HG03469 (cell line): ENCODE results near the gene HSD3B1.
"Not testable (repeated sequence)": the region's sequence is repeated elsewhere in the genome, so short reads cannot be mapped to it uniquely, and the experiment has no call there.

Experiments
- ATAC-seq: cut with Tn5 transposase; IDR thresholded peaks from one replicate; pipeline ENCODE4 v1.9.1; 2021; ENCODE audit warnings: mild to moderate bottlenecking, moderate library complexity, moderate number of reproducible peaks; ENCODE audit not compliant: unreplicated experiment

HSD3B1 gene

GRCh38 chr1:119489201-119489600 lies 17.8 kb upstream of the HSD3B1 start:
- no peak for ATAC-seq

- ATAC-seq = no peak
Measured at GRCh38 chr1:119490925-119491324, 16.1 kb upstream of the HSD3B1 start.

GRCh38 chr1:119492763-119493162 lies 14.2 kb upstream of the HSD3B1 start:
- no peak for ATAC-seq

GRCh38 chr1:119504831-119505230 lies 2.2 kb upstream of the HSD3B1 start:
- no peak for ATAC-seq

GRCh38 chr1:119510046-119510445 lies 3.0 kb downstream of the HSD3B1 start:
- no peak for ATAC-seq

- ATAC-seq = no peak
Measured at GRCh38 chr1:119515221-119515620, 8.2 kb downstream of the HSD3B1 start.

- ATAC-seq = no peak
Measured at GRCh38 chr1:119516247-119516646, 9.2 kb downstream of the HSD3B1 start.

GRCh38 chr1:119516680-119517079 lies 9.7 kb downstream of the HSD3B1 start:
- ATAC-seq = no peak

- ATAC-seq = not testable (repeated sequence)
Measured at GRCh38 chr1:119517667-119518066, 10.7 kb downstream of the HSD3B1 start.

GRCh38 chr1:119531606-119532323 lies 24.8 kb downstream of the HSD3B1 start:
- no peak for ATAC-seq

GRCh38 chr1:119532324-119532910 lies 25.4 kb downstream of the HSD3B1 start:
- ATAC-seq = no peak

- ATAC-seq = no peak
Measured at GRCh38 chr1:119535381-119535780, 28.4 kb downstream of the HSD3B1 start.

- ATAC-seq = no peak
Measured at GRCh38 chr1:119537966-119538365, 31.0 kb downstream of the HSD3B1 start.

- no peak for ATAC-seq
Measured at GRCh38 chr1:119539636-119540035, 32.6 kb downstream of the HSD3B1 start.

GRCh38 chr1:119541389-119541788 lies 34.4 kb downstream of the HSD3B1 start:
- no peak for ATAC-seq

GRCh38 chr1:119542492-119542946 lies 35.5 kb downstream of the HSD3B1 start:
- no peak for ATAC-seq

- no peak for ATAC-seq
Measured at GRCh38 chr1:119544165-119544762, 37.3 kb downstream of the HSD3B1 start.

- no peak for ATAC-seq
Measured at GRCh38 chr1:119546641-119547040, 39.6 kb downstream of the HSD3B1 start.

GRCh38 chr1:119547306-119547705 lies 40.3 kb downstream of the HSD3B1 start:
- ATAC-seq = no peak

GRCh38 chr1:119547805-119548204 lies 40.8 kb downstream of the HSD3B1 start:
- no peak for ATAC-seq

- ATAC-seq = no peak
Measured at GRCh38 chr1:119549719-119550132, 42.7 kb downstream of the HSD3B1 start.

- no peak for ATAC-seq
Measured at GRCh38 chr1:119550381-119550780, 43.4 kb downstream of the HSD3B1 start.
